HEK293T (cell line): ENCODE measurements around the gene PGBD5.

Source experiments
- CTCF ChIA-PET: fragments of 350-600 bp; formaldehyde crosslinking; extraction: SDS; loops from one replicate; lab custom pipeline; 2021; ENCODE audit warnings: antibody characterized with exemption, inconsistent platforms; lab: Yijun Ruan, JAX
- POLR2A ChIA-PET: fragments of 350-600 bp; formaldehyde crosslinking; extraction: SDS; loops from one replicate; lab custom pipeline; 2020; ENCODE audit warnings: antibody characterized with exemption, inconsistent platforms; lab: Yijun Ruan, JAX
- DNase-seq: peaks from one replicate; pipeline ENCODE4 v3.0.0; 2012; ENCODE audit warnings: mixed read lengths; ENCODE audit errors: extremely low spot score
- ARNT ChIP-seq: fragments of 450-650 bp; IDR thresholded peaks from 2 replicates; pipeline ENCODE4 v1.6.1; 2017; ENCODE audit warnings: mild to moderate bottlenecking
- BHLHE40 ChIP-seq: fragments of 450-650 bp; IDR thresholded peaks from 2 replicates; pipeline ENCODE4 v1.6.1; 2016; ENCODE audit warnings: mild to moderate bottlenecking, moderate library complexity, borderline replicate concordance
- CTBP1 ChIP-seq: fragments of 450-650 bp; IDR thresholded peaks from 2 replicates; pipeline ENCODE4 v1.6.1; 2016; ENCODE audit warnings: borderline replicate concordance
- ELF4 ChIP-seq: fragments of 450-650 bp; IDR thresholded peaks from 2 replicates; pipeline ENCODE4 v1.6.1; 2017; ENCODE audit warnings: antibody characterized with exemption
- FOXA1 ChIP-seq: fragments of 450-650 bp; IDR thresholded peaks from 2 replicates; pipeline ENCODE4 v1.6.1; 2016; ENCODE audit warnings: mild to moderate bottlenecking
- FOXK2 ChIP-seq: fragments of 450-650 bp; IDR thresholded peaks from 2 replicates; pipeline ENCODE4 v1.6.1; 2016; ENCODE audit warnings: mild to moderate bottlenecking
- FOXM1 ChIP-seq: fragments of 450-650 bp; IDR thresholded peaks from 2 replicates; pipeline ENCODE4 v1.6.1; 2017; ENCODE audit warnings: mild to moderate bottlenecking, borderline replicate concordance
- HDGF ChIP-seq: fragments of 450-650 bp; IDR thresholded peaks from 2 replicates; pipeline ENCODE4 v1.6.1; 2017; ENCODE audit warnings: antibody characterized with exemption, borderline replicate concordance
- L3MBTL2 ChIP-seq: fragments of 450-650 bp; conservative IDR thresholded peaks from 2 replicates; pipeline ENCODE4 v1.6.1; 2016; ENCODE audit warnings: mild to moderate bottlenecking
- LEF1 ChIP-seq: fragments of 450-650 bp; IDR thresholded peaks from 2 replicates; pipeline ENCODE4 v1.6.1; 2017; ENCODE audit warnings: mild to moderate bottlenecking, borderline replicate concordance
- NFRKB ChIP-seq: fragments of 450-650 bp; IDR thresholded peaks from 2 replicates; pipeline ENCODE4 v1.6.1; 2016; ENCODE audit warnings: mild to moderate bottlenecking, moderate library complexity
- SP1 ChIP-seq: fragments of 450-650 bp; IDR thresholded peaks from 2 replicates; pipeline ENCODE4 v1.6.1; 2017
- SUZ12 ChIP-seq: fragments of 450-650 bp; IDR thresholded peaks from 2 replicates; pipeline ENCODE4 v1.6.1; 2016; ENCODE audit warnings: mild to moderate bottlenecking
- TARDBP ChIP-seq: fragments of 450-650 bp; IDR thresholded peaks from 2 replicates; pipeline ENCODE4 v1.6.1; 2016
- ZNF384 ChIP-seq: fragments of 450-650 bp; IDR thresholded peaks from 2 replicates; pipeline ENCODE4 v1.6.1; 2016
- TF ChIP-seq, protein P1 (sequence below): fragments of 450-650 bp; IDR thresholded peaks from 2 replicates; pipeline ENCODE4 v1.6.1; 2016

PGBD5 gene

GRCh38 chr1:230339033-230339432, 87.1 kb downstream of the PGBD5 start:
- POLR2A ChIA-PET = no interaction called here
- TF ChIP-seq HDGF (no peak), FOXK2 (no peak), SUZ12 (no peak), TARDBP (no peak)
- DNase-seq = no peak
- CTCF ChIA-PET = no interaction called here

DNA sequence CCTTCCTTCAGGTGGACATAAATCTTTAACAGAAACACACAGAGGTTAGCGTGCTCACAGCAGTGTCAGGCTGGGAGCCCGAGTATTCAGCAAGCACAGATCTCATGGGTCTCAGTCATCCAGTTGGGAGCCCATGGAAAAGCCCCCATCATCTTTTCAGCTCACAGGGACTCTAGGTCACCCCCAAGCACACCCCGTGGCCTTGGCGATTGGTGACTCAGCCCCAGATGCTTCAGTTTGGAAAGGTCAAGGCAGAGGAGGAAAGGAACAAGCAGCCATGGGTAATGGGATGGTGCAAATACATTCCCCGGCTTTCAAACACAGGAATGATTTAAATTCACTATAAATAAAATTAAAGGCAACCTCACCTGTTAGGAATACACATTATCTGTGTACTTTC, 88.9 kb downstream of the PGBD5 start:
- TF ChIP-seq FOXM1 = no peak
- TF ChIP-seq LEF1 = no peak
- no peak for TF ChIP-seq TARDBP
- TF ChIP-seq SP1 = no peak
- no peak for TF ChIP-seq BHLHE40
- TF ChIP-seq ELF4 = no peak
- TF ChIP-seq L3MBTL2 = no peak
- TF ChIP-seq ZNF384 = no peak
- TF ChIP-seq ARNT = no peak
- TF ChIP-seq SUZ12 = no peak
- TF ChIP-seq FOXA1 = no peak
- no peak for TF ChIP-seq NFRKB
- TF ChIP-seq CTBP1 = no peak
- TF ChIP-seq HDGF = no peak
- TF ChIP-seq FOXK2 = no peak
- TF ChIP-seq, protein P1, sequence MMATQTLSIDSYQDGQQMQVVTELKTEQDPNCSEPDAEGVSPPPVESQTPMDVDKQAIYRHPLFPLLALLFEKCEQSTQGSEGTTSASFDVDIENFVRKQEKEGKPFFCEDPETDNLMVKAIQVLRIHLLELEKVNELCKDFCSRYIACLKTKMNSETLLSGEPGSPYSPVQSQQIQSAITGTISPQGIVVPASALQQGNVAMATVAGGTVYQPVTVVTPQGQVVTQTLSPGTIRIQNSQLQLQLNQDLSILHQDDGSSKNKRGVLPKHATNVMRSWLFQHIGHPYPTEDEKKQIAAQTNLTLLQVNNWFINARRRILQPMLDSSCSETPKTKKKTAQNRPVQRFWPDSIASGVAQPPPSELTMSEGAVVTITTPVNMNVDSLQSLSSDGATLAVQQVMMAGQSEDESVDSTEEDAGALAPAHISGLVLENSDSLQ = no peak
- POLR2A ChIA-PET = no interaction called here
- DNase-seq = no peak
- CTCF ChIA-PET = no interaction called here

GRCh38 chr1:230335861-230336522, 90.1 kb downstream of the PGBD5 start:
- TF ChIP-seq TARDBP = no peak
- CTCF ChIA-PET = no interaction called here
- POLR2A ChIA-PET = no interaction called here
- DNase-seq = no peak

DNA sequence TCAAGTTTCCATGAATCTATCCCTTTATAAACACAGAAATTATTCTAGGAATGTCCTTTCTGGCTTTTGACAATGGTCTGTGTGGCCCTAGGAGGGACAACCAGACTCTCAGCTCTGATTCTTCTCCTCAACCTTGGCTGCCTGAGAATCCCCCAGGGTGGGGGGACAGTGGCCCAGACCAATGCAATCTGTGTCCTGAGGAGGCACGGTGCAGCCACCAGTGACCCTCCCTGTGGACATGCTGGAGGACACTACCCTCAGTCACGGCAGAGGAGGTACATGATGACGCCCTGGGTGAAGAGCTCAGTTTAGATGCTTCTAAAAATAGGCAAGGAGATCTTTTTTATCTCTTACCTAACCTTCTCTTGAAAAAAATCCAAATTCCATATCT, 91.7 kb downstream of the PGBD5 start:
- TF ChIP-seq FOXK2 (no peak), ZNF384 (no peak), FOXA1 (no peak), LEF1 (no peak), ARNT (no peak), BHLHE40 (no peak), SUZ12 (no peak)
- POLR2A ChIA-PET = interaction anchor here (0.6 to 0.8 kb wide), 3 partner anchors 72 to 907 kb away, joined by 3 read pairs; no protein-coding TSS in a partner anchor
- CTCF ChIA-PET = interaction anchor here (0.8 kb wide), 1 partner anchor 745 kb away, joined by 3 read pairs; no protein-coding TSS in a partner anchor
- DNase-seq = no peak

DNA sequence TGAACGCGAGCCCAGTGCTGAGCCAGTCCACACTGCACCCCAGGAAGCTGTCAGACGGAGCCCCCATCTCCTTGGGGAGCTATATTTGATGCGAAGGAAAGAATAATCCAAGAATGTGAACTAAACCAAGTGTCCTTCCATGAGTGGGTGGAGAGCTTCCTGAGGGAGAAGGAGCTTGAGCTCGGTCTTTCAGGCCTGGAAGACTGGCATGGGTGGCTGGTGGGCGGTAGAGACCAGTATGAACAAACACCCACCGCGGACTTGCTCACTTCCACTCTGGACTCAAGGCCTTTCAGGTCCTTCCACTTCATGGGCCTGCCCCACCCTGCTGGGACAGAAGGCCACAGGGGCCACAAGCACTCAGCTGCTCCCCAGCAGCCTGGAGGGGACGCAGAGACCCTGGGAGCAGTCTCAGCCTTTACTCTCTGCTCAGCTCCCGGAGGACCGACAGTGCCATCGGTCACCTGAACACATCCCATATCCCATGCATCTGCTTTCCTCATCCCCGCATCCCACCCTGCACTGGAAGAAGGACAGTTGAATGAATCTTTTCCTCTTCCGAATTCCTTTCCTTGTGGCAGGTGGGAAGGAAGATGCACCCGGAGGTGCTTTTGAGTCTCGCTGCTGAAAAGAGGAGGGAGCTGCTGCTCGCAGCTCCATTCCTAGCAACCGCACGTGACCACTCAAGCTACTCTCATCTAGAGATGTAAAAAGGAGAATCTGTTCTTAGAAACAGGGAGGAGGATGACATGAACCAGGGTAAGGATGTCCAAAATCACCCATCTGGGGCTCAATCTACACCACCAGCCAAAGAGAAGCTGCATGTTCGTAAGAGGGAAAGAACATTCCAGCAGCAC, 92.3 kb downstream of the PGBD5 start:
- TF ChIP-seq FOXM1 (no peak), NFRKB (no peak), CTBP1 (no peak), SP1 (no peak), L3MBTL2 (no peak), ZNF384 (no peak), SUZ12 (no peak), FOXA1 (no peak), TARDBP (no peak)
- TF ChIP-seq, protein P1 = no peak
- ChIA-PET CTCF (interaction anchor here (0.8 kb wide), 1 partner anchor 744 kb away, joined by 3 read pairs; no protein-coding TSS in a partner anchor), POLR2A (interaction anchor here (0.6 to 0.8 kb wide), 2 partner anchors 226 to 908 kb away, joined by 3 read pairs; no protein-coding TSS in a partner anchor)
- no peak for DNase-seq

DNA sequence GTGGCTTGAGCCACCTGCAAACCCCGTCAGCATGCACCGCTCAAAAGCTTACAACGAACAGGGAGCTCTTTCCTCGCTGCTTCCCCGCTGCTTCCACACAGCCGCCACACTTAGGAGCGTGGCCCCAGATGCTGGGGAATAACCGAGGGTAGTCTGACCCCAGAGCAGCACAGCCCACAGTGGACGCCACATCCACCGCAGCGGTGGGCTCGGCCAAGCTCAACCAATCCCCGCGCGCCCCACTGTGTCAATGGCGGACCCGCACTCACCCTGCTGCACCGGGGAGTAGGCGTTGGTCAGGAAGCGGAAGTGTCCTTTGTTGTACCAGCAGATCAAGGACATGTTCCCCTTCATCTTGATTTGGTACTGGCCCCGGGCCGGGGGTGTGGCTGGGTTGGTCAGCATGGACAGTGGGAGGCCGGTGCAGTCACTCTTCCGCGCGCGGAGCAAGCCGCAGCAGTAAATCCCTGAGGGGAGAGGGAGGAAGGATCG, 93.5 kb downstream of the PGBD5 start:
- POLR2A ChIA-PET = no interaction called here
- DNase-seq = no peak
- no peak for TF ChIP-seq BHLHE40
- TF ChIP-seq TARDBP = no peak
- TF ChIP-seq NFRKB = no peak
- TF ChIP-seq SUZ12 = no peak
- TF ChIP-seq HDGF = no peak
- TF ChIP-seq ARNT = no peak
- TF ChIP-seq LEF1 = no peak
- TF ChIP-seq, protein P1 = no peak
- no peak for TF ChIP-seq ZNF384
- no peak for TF ChIP-seq FOXM1
- TF ChIP-seq FOXK2 = no peak
- TF ChIP-seq CTBP1 = no peak
- no peak for TF ChIP-seq ELF4
- no peak for TF ChIP-seq SP1
- no peak for TF ChIP-seq FOXA1

More for the DNA sequence above, 93.5 kb downstream of the PGBD5 start:
- CTCF ChIA-PET = no interaction called here
